ENCODE results near the gene DYNLRB1. TPM values are rescaled to one million over a fixed set of nuclear protein-coding genes. Genes with fewer than 3 reads are reported as not detected.
A peak's percentile ranks its signal among the peaks of the same experiment; 100 is the strongest.

The DYNLRB1 gene
- total and polyA plus RNA-seq, 2 of the 13 experiments (the other 11 are each of a cell fraction or from before 2014, with no cell fraction given), result 140 to 244 TPM

GRCh38 chr20:34522969-34523871 lies 7.0 kb downstream of the DYNLRB1 start (continued):
- TF ChIP-seq ZNF503 (CRISPR knock-in tag; IDR thresholded peaks at IDR 0.05), result no peak
- TF ChIP-seq PAX8 (CRISPR knock-in tag; IDR thresholded peaks at IDR 0.05; ENCODE audit: borderline replicate concordance), result no peak
- TF ChIP-seq CCAR2 (optimal IDR thresholded peaks at IDR 0.05; ENCODE audit: low read depth, low read length), result no peak
- no peak for TF ChIP-seq LRRFIP1 (CRISPR knock-in tag; conservative IDR thresholded peaks at IDR 0.05)
- TF ChIP-seq RBFOX2 (IDR thresholded peaks at IDR 0.05; ENCODE audit: low read depth, low read length), result peak; percentile 48; the same call in 1 of the 2 replicates
- TF ChIP-seq ZBTB14 (CRISPR knock-in tag; IDR thresholded peaks at IDR 0.05), result no peak
- TF ChIP-seq RFXANK (CRISPR knock-in tag; IDR thresholded peaks at IDR 0.05), result no peak
- no peak for TF ChIP-seq IRF1 (CRISPR knock-in tag; IDR thresholded peaks at IDR 0.05; ENCODE audit: low read depth)
- no peak for TF ChIP-seq NCOR1 (IDR thresholded peaks at IDR 0.05; ENCODE audit: borderline replicate concordance, low read length)
- peak; percentile 33; the same call in 1 of the 2 replicates for TF ChIP-seq SPEN (CRISPR knock-in tag; IDR thresholded peaks at IDR 0.05; ENCODE audit: low read depth)
- TF ChIP-seq NR1H2 (CRISPR knock-in tag; IDR thresholded peaks at IDR 0.05; ENCODE audit: borderline replicate concordance, low read depth), result no peak
- no peak for TF ChIP-seq HDAC1 (CRISPR knock-in tag; IDR thresholded peaks at IDR 0.05)
- no peak for TF ChIP-seq NFE2L2 (IDR thresholded peaks at IDR 0.05; ENCODE audit: low read length)
- no peak for TF ChIP-seq HMGA1 (CRISPR knock-in tag; conservative IDR thresholded peaks at IDR 0.05)
- no peak for TF ChIP-seq SUZ12 (IDR thresholded peaks at IDR 0.05; ENCODE audit: low read depth, low read length)
- TF ChIP-seq RNF219 (CRISPR knock-in tag; IDR thresholded peaks at IDR 0.05), result no peak
- no peak for TF ChIP-seq ZNF709 (CRISPR knock-in tag; IDR thresholded peaks at IDR 0.05)
- no peak for TF ChIP-seq PAF1 (CRISPR knock-in tag; IDR thresholded peaks at IDR 0.05)
- TF ChIP-seq AGO1 (IDR thresholded peaks at IDR 0.05; ENCODE audit: low read depth, low read length, poor library complexity, severe bottlenecking), result peak; percentile 64
- TF ChIP-seq ZNF260 (CRISPR knock-in tag; IDR thresholded peaks at IDR 0.05; ENCODE audit: borderline replicate concordance, low read depth), result no peak
- no peak for TF ChIP-seq ZSCAN25 (CRISPR knock-in tag; IDR thresholded peaks at IDR 0.05)

Measured in HepG2 (cell line).